ENCODE results near the gene LRRC2. TPM values are rescaled to one million over a fixed set of nuclear protein-coding genes. Genes with fewer than 3 reads are reported as not detected.

Gene LRRC2
- total and polyA plus RNA-seq, 4 experiments from 2014 or later = 0.09 to 1.0 (median 0.50) TPM; not detected in 1

GRCh38 chr3:46574881-46575576 is 8.9 kb upstream of the LRRC2 start:
- no peaks in the 10 kb centered on the region for H3K27me3 ChIP-seq (ENCODE audit: insufficient read depth, low read length)
- H3K4me3 Mint-ChIP-seq = no peak overlapping the region
- no peaks in the 10 kb centered on the region for H3K36me3 Mint-ChIP-seq
- no peak overlapping the region for H3K27ac ChIP-seq (ENCODE audit: low read depth, low read length)
- H3K9me3 ChIP-seq (ENCODE audit: control insufficient read depth in 1 of 2, low read length in 2 of 2) = no peaks in the 10 kb centered on the region
- ChIA-PET POLR2A (ENCODE audit: partially characterized antibody) (no interaction called here), CTCF (ENCODE audit: partially characterized antibody) (no interaction called here)
- no peak overlapping the region for H3K27ac Mint-ChIP-seq
- H3K27me3 Mint-ChIP-seq = peaks cover 2 to 5% of the 10 kb centered on the region in 2 donors
- peaks cover 0 to 8% (median 5%) of the 10 kb centered on the region in 4 donors for H3K4me1 Mint-ChIP-seq
- H3K4me3 ChIP-seq (ENCODE audit: low read length in 2 of 2) = no peak overlapping the region
- intact Hi-C loops (cut with micrococcal nuclease) = no loop called here
- H3K9me3 Mint-ChIP-seq = peaks cover 0 to 4% (median 0%) of the 10 kb centered on the region in 8 donors
- H3K4me1 ChIP-seq (ENCODE audit: insufficient read depth, low read length) = no peaks in the 10 kb centered on the region
- H3K36me3 ChIP-seq (ENCODE audit: insufficient read depth, low read length) = no peaks in the 10 kb centered on the region
- DNase-seq = no peak

GRCh38 chr3:46574243-46574646 is 8.1 kb upstream of the LRRC2 start:
- intact Hi-C loops (cut with micrococcal nuclease) = no loop called here
- no peak overlapping the region for H3K27ac Mint-ChIP-seq
- H3K27ac ChIP-seq (ENCODE audit: low read depth, low read length) = no peak overlapping the region
- ChIA-PET CTCF (ENCODE audit: partially characterized antibody) (interaction anchor here (1.5 kb wide), 1 partner anchor 16 kb away, joined by 4 read pairs; no protein-coding TSS in a partner anchor), POLR2A (ENCODE audit: partially characterized antibody) (no interaction called here)
- no peak for DNase-seq
- no peak overlapping the region for H3K4me3 ChIP-seq (ENCODE audit: low read length in 2 of 2)
- no peaks in the 10 kb centered on the region for H3K36me3 Mint-ChIP-seq
- no peaks in the 10 kb centered on the region for H3K36me3 ChIP-seq (ENCODE audit: insufficient read depth, low read length)
- peaks cover 5 to 6% of the 10 kb centered on the region in 2 donors for H3K27me3 Mint-ChIP-seq
- H3K4me1 Mint-ChIP-seq = peaks cover 0 to 5% (median 3%) of the 10 kb centered on the region in 4 donors
- H3K27me3 ChIP-seq (ENCODE audit: insufficient read depth, low read length) = no peaks in the 10 kb centered on the region
- H3K9me3 ChIP-seq (ENCODE audit: control insufficient read depth in 1 of 2, low read length in 2 of 2) = no peaks in the 10 kb centered on the region
- no peak overlapping the region for H3K4me3 Mint-ChIP-seq
- H3K4me1 ChIP-seq (ENCODE audit: insufficient read depth, low read length) = no peaks in the 10 kb centered on the region
- H3K9me3 Mint-ChIP-seq = peaks cover 0 to 4% (median 0%) of the 10 kb centered on the region in 8 donors

- Mint-ChIP-seq H3K27me3 (peaks cover 5 to 6% of the 10 kb centered on the region in 2 donors), H3K9me3 (peaks cover 0 to 4% (median 0%) of the 10 kb centered on the region in 8 donors), H3K4me1 (no peaks in the 10 kb centered on the region), H3K36me3 (no peaks in the 10 kb centered on the region), H3K4me3 (no peak overlapping the region), H3K27ac (no peak overlapping the region)
- Histone ChIP-seq H3K4me1 (ENCODE audit: insufficient read depth, low read length) (no peaks in the 10 kb centered on the region), H3K27ac (ENCODE audit: low read depth, low read length) (no peak overlapping the region), H3K9me3 (ENCODE audit: control insufficient read depth in 1 of 2, low read length in 2 of 2) (no peaks in the 10 kb centered on the region), H3K27me3 (ENCODE audit: insufficient read depth, low read length) (no peaks in the 10 kb centered on the region), H3K4me3 (ENCODE audit: low read length in 2 of 2) (no peak overlapping the region), H3K36me3 (ENCODE audit: insufficient read depth, low read length) (no peaks in the 10 kb centered on the region)
- intact Hi-C loops (cut with micrococcal nuclease) = no loop called here
- POLR2A ChIA-PET (ENCODE audit: partially characterized antibody) = no interaction called here
- no peak for DNase-seq
- CTCF ChIA-PET (ENCODE audit: partially characterized antibody) = interaction anchor here (1.5 kb wide), 1 partner anchor 15 kb away, joined by 4 read pairs; no protein-coding TSS in a partner anchor
These were observed 7.6 kb upstream of the LRRC2 start for GRCh38 chr3:46573701-46574100.

GRCh38 chr3:46571684-46572083 is 5.6 kb upstream of the LRRC2 start:
- no peaks in the 10 kb centered on the region for H3K4me1 ChIP-seq (ENCODE audit: insufficient read depth, low read length)
- H3K27me3 Mint-ChIP-seq = peaks cover 5 to 12% of the 10 kb centered on the region in 2 donors
- H3K4me1 Mint-ChIP-seq = no peaks in the 10 kb centered on the region
- H3K9me3 ChIP-seq (ENCODE audit: control insufficient read depth in 1 of 2, low read length in 2 of 2) = no peaks in the 10 kb centered on the region
- no peak overlapping the region for H3K4me3 ChIP-seq (ENCODE audit: low read length in 2 of 2)
- H3K36me3 Mint-ChIP-seq = no peaks in the 10 kb centered on the region
- H3K9me3 Mint-ChIP-seq = peaks cover 0 to 4% (median under 1%) of the 10 kb centered on the region in 8 donors
- no peak overlapping the region for H3K27ac ChIP-seq (ENCODE audit: low read depth, low read length)
- POLR2A ChIA-PET (ENCODE audit: partially characterized antibody) = no interaction called here
- DNase-seq = no peak
- intact Hi-C loops (cut with micrococcal nuclease) = no loop called here
- CTCF ChIA-PET (ENCODE audit: partially characterized antibody) = interaction anchor here (1.0 to 2.4 kb wide), 3 partner anchors 12 to 83 kb away, joined by 4 to 11 read pairs (median 5); no protein-coding TSS in a partner anchor
- H3K27me3 ChIP-seq (ENCODE audit: insufficient read depth, low read length) = no peaks in the 10 kb centered on the region
- no peaks in the 10 kb centered on the region for H3K36me3 ChIP-seq (ENCODE audit: insufficient read depth, low read length)
- H3K27ac Mint-ChIP-seq = no peak overlapping the region
- H3K4me3 Mint-ChIP-seq = no peak overlapping the region

GRCh38 chr3:46565607-46566039 is 479 bp downstream of the LRRC2 start:
- Histone ChIP-seq H3K36me3 (ENCODE audit: insufficient read depth, low read length) (no peaks in the 10 kb centered on the region), H3K27ac (ENCODE audit: low read depth, low read length) (no peak overlapping the region), H3K27me3 (ENCODE audit: insufficient read depth, low read length) (peaks cover 6% of the 10 kb centered on the region), H3K9me3 (ENCODE audit: control insufficient read depth in 1 of 2, low read length in 2 of 2) (no peaks in the 10 kb centered on the region), H3K4me3 (ENCODE audit: low read length in 2 of 2) (peak overlapping the region; percentile 30 to 47), H3K4me1 (ENCODE audit: insufficient read depth, low read length) (peaks cover 13% of the 10 kb centered on the region)
- Mint-ChIP-seq H3K4me1 (peaks cover 6 to 16% (median 13%) of the 10 kb centered on the region in 4 donors), H3K36me3 (no peaks in the 10 kb centered on the region), H3K4me3 (peak overlapping the region; percentile 75 to 83 (median 80)), H3K27me3 (peaks cover 3 to 23% of the 10 kb centered on the region in 2 donors), H3K27ac (peak overlapping the region in 1 of 7 donors; percentile 82), H3K9me3 (peaks cover 0 to 7% (median 1%) of the 10 kb centered on the region in 8 donors)
- no peak for DNase-seq
- ChIA-PET POLR2A (ENCODE audit: partially characterized antibody) (interaction anchor here (1.3 kb wide), 1 partner anchor 76 kb away, joined by 7 read pairs; no protein-coding TSS in a partner anchor), CTCF (ENCODE audit: partially characterized antibody) (interaction anchor here (0.8 to 6.3 kb wide), 6 partner anchors 14 to 80 kb away, joined by 3 to 40 read pairs (median 3); no protein-coding TSS in a partner anchor)
- intact Hi-C loops (cut with micrococcal nuclease) = no loop called here

- POLR2A ChIA-PET (ENCODE audit: partially characterized antibody) = interaction anchor here (1.3 kb wide), 1 partner anchor 76 kb away, joined by 7 read pairs; no protein-coding TSS in a partner anchor
- intact Hi-C loops (cut with micrococcal nuclease) = no loop called here
- Mint-ChIP-seq H3K27ac (peak overlapping the region in 1 of 7 donors; percentile 82), H3K4me3 (peak overlapping the region; percentile 75 to 83 (median 80)), H3K27me3 (peaks cover 3 to 24% of the 10 kb centered on the region in 2 donors), H3K9me3 (peaks cover 0 to 7% (median 0%) of the 10 kb centered on the region in 8 donors), H3K36me3 (no peaks in the 10 kb centered on the region), H3K4me1 (peaks cover 6 to 16% (median 13%) of the 10 kb centered on the region in 4 donors)
- no peak for DNase-seq
- Histone ChIP-seq H3K9me3 (ENCODE audit: control insufficient read depth in 1 of 2, low read length in 2 of 2) (no peaks in the 10 kb centered on the region), H3K27me3 (ENCODE audit: insufficient read depth, low read length) (peaks cover 6% of the 10 kb centered on the region), H3K4me3 (ENCODE audit: low read length in 2 of 2) (no peak overlapping the region), H3K4me1 (ENCODE audit: insufficient read depth, low read length) (peaks cover 13% of the 10 kb centered on the region), H3K27ac (ENCODE audit: low read depth, low read length) (no peak overlapping the region), H3K36me3 (ENCODE audit: insufficient read depth, low read length) (no peaks in the 10 kb centered on the region)
- CTCF ChIA-PET (ENCODE audit: partially characterized antibody) = interaction anchor here (0.7 to 6.3 kb wide), 7 partner anchors 14 to 80 kb away, joined by 3 to 40 read pairs (median 3); no protein-coding TSS in a partner anchor
These were observed 1.0 kb downstream of the LRRC2 start for GRCh38 chr3:46565077-46565476.

All from CD4-positive, alpha-beta memory T cell (primary cell).